Adrenal gland (tissue), 12 donors: Measurements from ENCODE around the gene NLRC5. TPM values are rescaled to one million over a fixed set of nuclear protein-coding genes. Genes with fewer than 3 reads are reported as not detected.
"Not testable (repeated sequence)": the region's sequence is repeated elsewhere in the genome, so short reads cannot be mapped to it uniquely, and the experiment has no call there.

ENCODE experiments used
- DNase-seq, 7 donors: peaks; one replicate each; pipeline ENCODE4 v3.0.0-alpha.2; 2019 to 2020
- H3K27ac ChIP-seq, 5 donors: fragments of 200-600 bp; sonication (generic) in 4 of 5; 1 replicate in 3 of 5; 2 replicates in 2 of 5; pipeline versions ENCODE4 v1.5.1 to v1.8.0; 2016 to 2020; ENCODE audit warnings: mild to moderate bottlenecking in 1 of 5
- H3K27me3 ChIP-seq: fragments of 200-600 bp; 2 replicates; pipeline ENCODE4 v1.8.0; 2021
- H3K36me3 ChIP-seq, 2 donors: fragments of 200-600 bp; replicated peaks in 1 of 2; 1 replicate in 1 of 2; 2 replicates in 1 of 2; pipeline versions ENCODE4 v1.5.1 to v1.8.0; 2018 to 2022
- H3K4me1 ChIP-seq, 2 donors: fragments of 200-600 bp; replicated peaks in 1 of 2; 1 replicate in 1 of 2; 2 replicates in 1 of 2; pipeline versions ENCODE4 v1.5.1 to v1.8.0; 2018 to 2021
- H3K4me3 ChIP-seq, 4 donors: fragments of 200-600 bp; sonication (generic) in 3 of 4; one replicate each; pipeline ENCODE4 v1.5.1; 2016 to 2018
- H3K9me3 ChIP-seq, 3 donors: fragments of 200-600 bp; sonication (generic) in 1 of 3; replicated peaks in 1 of 3; 1 replicate in 2 of 3; 2 replicates in 1 of 3; pipeline versions ENCODE4 v1.5.1 to v1.8.0; 2016 to 2021
- POLR2A ChIP-seq, 2 donors: fragments of 450-650 bp; IDR thresholded peaks; one replicate each; pipeline ENCODE4 v1.6.1; 2017; ENCODE audit warnings: antibody characterized with exemption in 2 of 2, mild to moderate bottlenecking in 2 of 2, moderate library complexity in 1 of 2
- WGBS, 4 donors: extraction: QIAGEN DNeasy Blood & Tissue Kit in 2 of 4; methylation state at CpG; one replicate each; pipeline versions ENCODE4 v1.1.5 to v1.1.7; 2013 to 2017; 5-methylcytosine and 5-hydroxymethylcytosine counted together
- intact Hi-C, 2 donors: fragments of 100-400 bp; cut with DNase I; formaldehyde crosslinking; loops; one replicate each; pipeline versions ENCODE4 v1.14.1 to v1.15.0; 2022 to 2023
- polyA plus RNA-seq, 3 donors: library from polyadenylated mRNA; stranded (reverse); fragments of 200-250 nt in 2 of 3; fragments of 350-450 nt in 1 of 3; fragmentation: Illumina TruSeq in 1 of 3; extraction: RNeasy Lipid Tissue Mini Kit (QIAGEN cat#74804) in 1 of 3; gene quantifications; one replicate each; pipeline ENCODE4 v1.2.3, GENCODE V29; 2013 to 2014
- total RNA-seq, 9 donors: library from RNA; depleted of rRNA in 4 of 9; stranded (reverse); fragments of >200 nt in 4 of 9; fragments of 120-200 nt in 1 of 9; fragmentation: NEBNext Ultra II Directional in 1 of 9; extraction: Animal tissue kit (Norgen Biotek cat#: 25700) in 1 of 9; gene quantifications; one replicate each; pipeline versions ENCODE4 v1.1.0 to v1.2.4, GENCODE V29; 2013 to 2023
- TF ChIP-seq, protein P1 (sequence below), 6 experiments: fragments of 450-650 bp in 4 of 6; fragments of 200-600 bp in 2 of 6; sonication (generic) in 1 of 6; IDR thresholded peaks; 1 replicate in 5 of 6; 2 replicates in 1 of 6; pipeline versions ENCODE4 v1.5.1 to v1.8.0; 2016 to 2021; ENCODE audit warnings: antibody characterized with exemption in 6 of 6, mild to moderate bottlenecking in 2 of 6, moderate library complexity in 1 of 6
- donor health status: healthy with polysubstance abuse.
- donor health status: Bipolar disorder and iron deficiency.
- donor health status: DM: yes; HTN: yes; CAD: no.
- donor health status: DM: no; HTN: no; CAD: no.
- donor health status: DM: no; HTN: no; CAD: no.
- donor health status: DM: yes; HTN: yes; CAD: no.

The NLRC5 gene
- total and polyA plus RNA-seq, 12 donors = 6.0 to 89.0 (median 26.6) TPM

DNA sequence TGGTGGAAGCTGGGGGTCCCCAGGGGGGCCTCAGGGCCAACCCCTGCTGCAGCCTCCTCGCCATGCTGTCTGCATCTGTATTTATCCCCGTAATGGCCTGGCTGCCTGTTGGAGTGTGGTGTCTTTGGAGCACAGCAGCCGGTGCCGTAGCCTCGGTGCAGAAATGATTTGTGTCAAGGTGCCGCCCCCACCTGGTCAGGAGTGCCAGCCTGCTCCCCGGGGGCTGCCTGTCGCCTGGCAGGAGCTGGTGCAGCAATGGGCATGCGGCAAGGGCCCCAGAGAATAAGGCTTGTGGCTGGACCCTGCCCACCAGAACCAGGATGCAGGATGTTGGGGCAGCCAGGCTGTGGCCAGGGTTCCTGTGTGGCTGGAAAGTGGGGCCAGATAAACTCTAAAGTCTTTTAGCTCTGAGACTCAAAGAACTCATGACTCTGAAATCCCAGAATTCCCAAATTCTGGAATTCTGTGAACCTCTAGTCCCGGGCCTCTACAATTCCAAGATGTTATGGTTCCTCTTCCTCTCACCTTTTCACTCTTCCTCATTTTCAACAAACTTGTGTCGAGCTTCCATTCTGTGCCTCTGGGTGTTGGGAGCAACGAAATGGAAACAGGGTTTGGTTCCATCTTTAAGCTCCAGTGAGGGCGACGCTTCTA is 109.0 kb downstream of the NLRC5 start:
- Histone ChIP-seq H3K27me3 (no peaks in the 10 kb centered on the region), H3K4me1 (peaks cover 2 to 6% of the 10 kb centered on the region in 2 donors), H3K27ac (no peak overlapping the region), H3K4me3 (no peak overlapping the region), H3K9me3 (no peaks in the 10 kb centered on the region), H3K36me3 (no peaks in the 10 kb centered on the region)
- 78 to 90% (median 80%) methylated on average over 6 to 14 of the region's 14 CpGs for WGBS, 4 donors
- TF ChIP-seq, protein P1, sequence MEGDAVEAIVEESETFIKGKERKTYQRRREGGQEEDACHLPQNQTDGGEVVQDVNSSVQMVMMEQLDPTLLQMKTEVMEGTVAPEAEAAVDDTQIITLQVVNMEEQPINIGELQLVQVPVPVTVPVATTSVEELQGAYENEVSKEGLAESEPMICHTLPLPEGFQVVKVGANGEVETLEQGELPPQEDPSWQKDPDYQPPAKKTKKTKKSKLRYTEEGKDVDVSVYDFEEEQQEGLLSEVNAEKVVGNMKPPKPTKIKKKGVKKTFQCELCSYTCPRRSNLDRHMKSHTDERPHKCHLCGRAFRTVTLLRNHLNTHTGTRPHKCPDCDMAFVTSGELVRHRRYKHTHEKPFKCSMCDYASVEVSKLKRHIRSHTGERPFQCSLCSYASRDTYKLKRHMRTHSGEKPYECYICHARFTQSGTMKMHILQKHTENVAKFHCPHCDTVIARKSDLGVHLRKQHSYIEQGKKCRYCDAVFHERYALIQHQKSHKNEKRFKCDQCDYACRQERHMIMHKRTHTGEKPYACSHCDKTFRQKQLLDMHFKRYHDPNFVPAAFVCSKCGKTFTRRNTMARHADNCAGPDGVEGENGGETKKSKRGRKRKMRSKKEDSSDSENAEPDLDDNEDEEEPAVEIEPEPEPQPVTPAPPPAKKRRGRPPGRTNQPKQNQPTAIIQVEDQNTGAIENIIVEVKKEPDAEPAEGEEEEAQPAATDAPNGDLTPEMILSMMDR (IDR thresholded peaks at IDR 0.05) = no peak
- no peak for TF ChIP-seq POLR2A (IDR thresholded peaks at IDR 0.05)
- intact Hi-C loops = loop anchor here in 1 of 2 donors (10.0 kb wide), 1 partner anchor 186 kb away; the partner anchor contains the start of gene PLLP
- no peak for DNase-seq

DNA sequence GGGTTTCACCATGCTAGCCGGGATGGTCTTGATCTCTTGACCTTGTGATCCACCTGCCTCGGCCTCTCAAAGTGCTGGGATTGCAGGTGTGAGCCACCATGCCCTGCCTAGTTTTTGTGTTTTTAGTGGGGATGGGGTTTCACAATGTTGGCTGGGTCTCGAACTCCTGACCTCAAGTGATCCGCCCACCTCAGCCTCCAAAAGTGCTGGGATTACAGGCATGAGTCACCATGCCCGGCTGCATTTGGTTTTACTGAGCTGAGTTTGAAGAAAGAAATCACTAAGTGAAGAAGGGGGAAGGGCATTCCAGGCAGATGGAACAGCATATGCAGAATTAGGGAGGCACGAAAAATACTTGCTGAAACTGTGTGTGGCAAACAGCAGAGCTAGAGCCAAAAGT is 110.6 kb downstream of the NLRC5 start:
- not testable (repeated sequence) for H3K4me1 ChIP-seq, H3K27ac ChIP-seq, H3K9me3 ChIP-seq, H3K27me3 ChIP-seq, DNase-seq, H3K36me3 ChIP-seq, H3K4me3 ChIP-seq
- 47 to 66% (median 64%) methylated on average over 6 of the region's 6 CpGs for WGBS, 4 donors
- intact Hi-C loops = loop anchor here (10.0 kb wide), 2 partner anchors 185 to 315 kb away; partner anchors contain the start of gene PLLP (in 1 of the 2)

DNA sequence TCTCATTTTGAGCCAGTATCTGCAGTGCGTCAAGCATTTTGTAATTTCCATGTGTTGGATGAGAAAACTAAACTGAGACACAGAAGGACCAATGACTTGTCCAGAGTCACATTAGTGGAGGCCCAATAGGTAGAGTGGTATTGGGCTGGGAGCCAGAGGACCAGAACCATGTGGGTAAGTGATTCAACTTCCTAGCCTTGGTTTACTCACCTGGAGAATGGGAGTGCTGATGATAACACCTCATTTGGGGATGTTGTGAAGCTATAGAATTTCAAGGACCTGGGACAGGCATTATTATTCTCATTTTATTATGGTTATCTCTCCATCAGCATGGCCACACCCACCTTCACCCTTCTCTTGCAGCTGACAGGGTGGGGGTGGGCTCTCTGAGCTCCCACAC is 111.1 kb downstream of the NLRC5 start:
- TF ChIP-seq, protein P1 (IDR thresholded peaks at IDR 0.05) = no peak
- no peak for TF ChIP-seq POLR2A (IDR thresholded peaks at IDR 0.05)
- no peak overlapping the region for H3K27ac ChIP-seq
- H3K36me3 ChIP-seq = no peaks in the 10 kb centered on the region
- intact Hi-C loops = loop anchor here in 1 of 2 donors (10.0 kb wide), 1 partner anchor 314 kb away; no protein-coding TSS in a partner anchor
- H3K4me1 ChIP-seq = no peaks in the 10 kb centered on the region
- no peak overlapping the region for H3K4me3 ChIP-seq
- no peaks in the 10 kb centered on the region for H3K27me3 ChIP-seq
- WGBS, 4 donors = 85 to 100% (median 100%) methylated on average over 1 of the region's 1 CpG
- H3K9me3 ChIP-seq = no peaks in the 10 kb centered on the region
- DNase-seq = no peak

DNA sequence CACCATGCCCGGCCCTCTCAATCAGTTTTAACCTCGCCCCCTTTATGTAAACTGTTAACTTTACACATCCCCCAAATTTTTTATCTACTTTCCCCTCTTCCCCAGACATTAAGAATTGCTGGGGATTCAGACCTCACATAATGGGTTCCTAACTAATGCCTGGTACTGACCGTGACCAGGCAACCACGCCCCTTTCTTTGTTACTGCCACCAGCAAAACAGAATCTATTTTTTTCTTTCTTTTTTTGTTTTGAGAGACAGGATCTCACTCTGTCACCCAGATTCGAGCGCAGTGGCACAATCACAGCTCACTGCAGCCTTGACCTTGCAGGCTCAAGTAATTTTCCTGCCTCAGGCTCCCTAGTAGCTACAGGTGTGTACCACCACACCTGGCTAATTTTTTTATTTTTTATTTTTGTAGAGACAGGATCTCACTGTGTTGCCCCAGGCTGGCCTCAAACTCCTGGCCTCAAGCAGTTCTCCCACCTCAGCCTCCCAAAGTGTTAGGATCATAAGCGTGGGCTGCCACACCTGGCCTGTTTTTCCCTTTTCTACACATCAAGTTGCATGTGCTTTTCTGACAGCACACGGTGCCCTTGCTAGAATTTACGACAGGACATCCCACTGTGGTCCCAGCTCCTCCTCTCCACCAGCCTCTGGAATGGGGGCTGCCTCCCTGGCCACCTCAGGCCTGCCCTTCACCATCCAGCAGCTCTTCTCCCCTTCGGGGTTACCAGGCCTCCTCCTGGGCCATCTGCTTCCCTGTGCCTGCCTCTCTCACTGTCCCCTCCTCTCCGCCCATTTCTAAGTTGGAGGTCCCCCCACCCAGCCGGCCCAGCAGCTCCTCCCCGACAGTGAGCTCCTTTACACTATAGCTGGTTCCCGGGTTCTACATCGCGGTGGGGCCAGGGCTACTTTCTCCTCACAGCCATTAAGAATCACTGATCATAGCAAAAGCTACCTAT is 113.8 kb downstream of the NLRC5 start:
- no peak for DNase-seq
- Histone ChIP-seq H3K27ac (no peak overlapping the region), H3K36me3 (no peaks in the 10 kb centered on the region), H3K4me1 (no peaks in the 10 kb centered on the region), H3K9me3 (no peaks in the 10 kb centered on the region), H3K4me3 (no peak overlapping the region), H3K27me3 (no peaks in the 10 kb centered on the region)
- WGBS, 4 donors = 77 to 85% (median 82%) methylated on average over 16 of the region's 16 CpGs
- no peak for TF ChIP-seq POLR2A (IDR thresholded peaks at IDR 0.05)
- TF ChIP-seq, protein P1 (IDR thresholded peaks at IDR 0.05) = no peak
- intact Hi-C loops = loop anchor here in 1 of 2 donors (10.0 kb wide), 1 partner anchor 312 kb away; no protein-coding TSS in a partner anchor
